ENCODE results near the gene IL6ST. TPM values are rescaled to one million over a fixed set of nuclear protein-coding genes. Genes with fewer than 3 reads are reported as not detected.

Gene IL6ST
- total and polyA plus RNA-seq, 2 experiments from 2014 or later, result 47.2 to 47.7 TPM

- no peaks in the 10 kb centered on the region for H3K9me3 ChIP-seq (ENCODE audit: low read depth)
- no peak for DNase-seq (ENCODE audit: low read depth in 1 of 2, low spot score in 1 of 2)
- TF ChIP-seq CTCF (IDR thresholded peaks at IDR 0.05; ENCODE audit: low read depth, low read length), result no peak
- no peak overlapping the region for H3K27ac ChIP-seq
- H3K36me3 ChIP-seq, result no peaks in the 10 kb centered on the region
- no peaks in the 10 kb centered on the region for H3K4me1 ChIP-seq (ENCODE audit: low read depth)
- no peaks in the 10 kb centered on the region for H3K27me3 ChIP-seq
- H3K4me3 ChIP-seq, result no peak overlapping the region
Observed at GRCh38 chr5:55888205-55888604, 106.6 kb downstream of the IL6ST start.

- TF ChIP-seq CTCF (IDR thresholded peaks at IDR 0.05; ENCODE audit: low read depth, low read length), result no peak
- H3K4me3 ChIP-seq, result no peak overlapping the region
- DNase-seq (ENCODE audit: low read depth in 1 of 2, low spot score in 1 of 2), result no peak
Observed at GRCh38 chr5:55885359-55885758, 109.4 kb downstream of the IL6ST start.

More at GRCh38 chr5:55885359-55885758, 109.4 kb downstream of the IL6ST start:
- Histone ChIP-seq H3K27ac (no peak overlapping the region), H3K36me3 (no peaks in the 10 kb centered on the region), H3K4me1 (ENCODE audit: low read depth) (no peaks in the 10 kb centered on the region), H3K27me3 (no peaks in the 10 kb centered on the region), H3K9me3 (ENCODE audit: low read depth) (no peaks in the 10 kb centered on the region)

Other genes starting within 250 kb of the IL6ST start
- gene IL31RA, start 143.6 kb downstream of the IL6ST start, total RNA-seq, result not detected in 2 replicates
- not detected in 2 replicates for gene IL31RA, start 143.6 kb downstream of the IL6ST start, polyA plus RNA-seq
- not detected in 2 replicates for gene ANKRD55, start 238.4 kb upstream of the IL6ST start, total RNA-seq
- gene ANKRD55, start 238.4 kb upstream of the IL6ST start, polyA plus RNA-seq, result 0.28 TPM in 1 of 2 replicates, not detected in the other